ENCODE measurements around the gene MOAP1. TPM values are rescaled to one million over a fixed set of nuclear protein-coding genes. Genes with fewer than 3 reads are reported as not detected.
"Not testable (repeated sequence)": the region's sequence is repeated elsewhere in the genome, so short reads cannot be mapped to it uniquely, and the experiment has no call there.

Gene MOAP1
- total and polyA plus RNA-seq, 2 donors from 2014 or later = 38.4 to 40.1 TPM

- no peak overlapping the region for H3K9ac ChIP-seq (ENCODE audit: low read length in 3 of 3)
- DNase-seq (no peak), FAIRE-seq (no peak)
- no peaks in the 10 kb centered on the region for H3K9me3 ChIP-seq (ENCODE audit: control insufficient read depth in 2 of 3, insufficient read depth in 1 of 3, low read length in 3 of 3)
- no peak overlapping the region for H3K27ac ChIP-seq (ENCODE audit: low read depth in 2 of 2, low read length in 2 of 2)
- H3K27me3 ChIP-seq (ENCODE audit: control insufficient read depth, insufficient read depth, low read length) = no peaks in the 10 kb centered on the region
- no peak for TF ChIP-seq CTCF (IDR thresholded peaks at IDR 0.05; ENCODE audit: borderline replicate concordance, extremely low read depth, insufficient read depth)
- H3K4me1 ChIP-seq (ENCODE audit: control insufficient read depth in 2 of 3, insufficient read depth in 2 of 3, low read depth in 1 of 3, low read length in 3 of 3) = peaks cover 0 to 5% (median 0%) of the 10 kb centered on the region in 3 donors
- no peaks in the 10 kb centered on the region for H3K36me3 ChIP-seq (ENCODE audit: control insufficient read depth in 2 of 3, insufficient read depth in 3 of 3, low read length in 3 of 3)
- H3K4me3 ChIP-seq (ENCODE audit: low read length in 3 of 3) = no peak overlapping the region
- intact Hi-C loops (cut with DNase I) = no loop called here
These were observed 21.1 kb downstream of the MOAP1 start for GRCh38 chr14:93163564-93163963.

GRCh38 chr14:93161411-93161940, 23.2 kb downstream of the MOAP1 start:
- no peak overlapping the region for H3K27ac ChIP-seq (ENCODE audit: low read depth in 2 of 2, low read length in 2 of 2)
- H3K9ac ChIP-seq (ENCODE audit: low read length in 3 of 3) = no peak overlapping the region
- H3K9me3 ChIP-seq (ENCODE audit: control insufficient read depth in 2 of 3, insufficient read depth in 1 of 3, low read length in 3 of 3) = no peaks in the 10 kb centered on the region
- intact Hi-C loops (cut with DNase I) = no loop called here
- no peaks in the 10 kb centered on the region for H3K36me3 ChIP-seq (ENCODE audit: control insufficient read depth in 2 of 3, insufficient read depth in 3 of 3, low read length in 3 of 3)
- FAIRE-seq (no peak), DNase-seq (no peak)
- H3K4me1 ChIP-seq (ENCODE audit: control insufficient read depth in 2 of 3, insufficient read depth in 2 of 3, low read depth in 1 of 3, low read length in 3 of 3) = peaks cover 0 to 5% (median 0%) of the 10 kb centered on the region in 3 donors
- H3K27me3 ChIP-seq (ENCODE audit: control insufficient read depth, insufficient read depth, low read length) = no peaks in the 10 kb centered on the region
- no peak overlapping the region for H3K4me3 ChIP-seq (ENCODE audit: low read length in 3 of 3)
- no peak for TF ChIP-seq CTCF (IDR thresholded peaks at IDR 0.05; ENCODE audit: borderline replicate concordance, extremely low read depth, insufficient read depth)

GRCh38 chr14:93160353-93160801, 24.3 kb downstream of the MOAP1 start:
- no peaks in the 10 kb centered on the region for H3K36me3 ChIP-seq (ENCODE audit: control insufficient read depth in 2 of 3, insufficient read depth in 3 of 3, low read length in 3 of 3)
- FAIRE-seq (no peak), DNase-seq (peak in 3 of 5 donors; percentile 22 to 29 (median 29))
- H3K9me3 ChIP-seq (ENCODE audit: control insufficient read depth in 2 of 3, insufficient read depth in 1 of 3, low read length in 3 of 3) = no peaks in the 10 kb centered on the region
- peak; percentile 18 for TF ChIP-seq CTCF (IDR thresholded peaks at IDR 0.05; ENCODE audit: borderline replicate concordance, extremely low read depth, insufficient read depth)
- no peak overlapping the region for H3K27ac ChIP-seq (ENCODE audit: low read depth in 2 of 2, low read length in 2 of 2)
- no peaks in the 10 kb centered on the region for H3K27me3 ChIP-seq (ENCODE audit: control insufficient read depth, insufficient read depth, low read length)
- no peak overlapping the region for H3K9ac ChIP-seq (ENCODE audit: low read length in 3 of 3)
- intact Hi-C loops (cut with DNase I) = no loop called here
- no peaks in the 10 kb centered on the region for H3K4me1 ChIP-seq (ENCODE audit: control insufficient read depth in 2 of 3, insufficient read depth in 2 of 3, low read depth in 1 of 3, low read length in 3 of 3)
- no peak overlapping the region for H3K4me3 ChIP-seq (ENCODE audit: low read length in 3 of 3)

- FAIRE-seq; H3K4me1 ChIP-seq (ENCODE audit: control insufficient read depth in 2 of 3, insufficient read depth in 2 of 3, low read depth in 1 of 3, low read length in 3 of 3); H3K4me3 ChIP-seq (ENCODE audit: low read length in 3 of 3); intact Hi-C loops (cut with DNase I); H3K27ac ChIP-seq (ENCODE audit: low read depth in 2 of 2, low read length in 2 of 2); H3K9me3 ChIP-seq (ENCODE audit: control insufficient read depth in 2 of 3, insufficient read depth in 1 of 3, low read length in 3 of 3); DNase-seq; H3K36me3 ChIP-seq (ENCODE audit: control insufficient read depth in 2 of 3, insufficient read depth in 3 of 3, low read length in 3 of 3); H3K27me3 ChIP-seq (ENCODE audit: control insufficient read depth, insufficient read depth, low read length); H3K9ac ChIP-seq (ENCODE audit: low read length in 3 of 3): not testable (repeated sequence)
These were observed 24.9 kb downstream of the MOAP1 start for GRCh38 chr14:93159625-93160352.

GRCh38 chr14:93158349-93158748, 26.3 kb downstream of the MOAP1 start:
- FAIRE-seq; H3K27me3 ChIP-seq (ENCODE audit: control insufficient read depth, insufficient read depth, low read length): not testable (repeated sequence)

More at GRCh38 chr14:93158349-93158748, 26.3 kb downstream of the MOAP1 start:
- H3K9ac ChIP-seq (ENCODE audit: low read length in 3 of 3); H3K4me3 ChIP-seq (ENCODE audit: low read length in 3 of 3); H3K4me1 ChIP-seq (ENCODE audit: control insufficient read depth in 2 of 3, insufficient read depth in 2 of 3, low read depth in 1 of 3, low read length in 3 of 3); intact Hi-C loops (cut with DNase I); H3K9me3 ChIP-seq (ENCODE audit: control insufficient read depth in 2 of 3, insufficient read depth in 1 of 3, low read length in 3 of 3); H3K27ac ChIP-seq (ENCODE audit: low read depth in 2 of 2, low read length in 2 of 2); H3K36me3 ChIP-seq (ENCODE audit: control insufficient read depth in 2 of 3, insufficient read depth in 3 of 3, low read length in 3 of 3): not testable (repeated sequence)
- peak in 1 of 5 donors; percentile 2 for DNase-seq
